HG02588 (cell line): ENCODE data around the gene TBC1D1.

Source experiments
- ATAC-seq: cut with Tn5 transposase; IDR thresholded peaks from one replicate; pipeline ENCODE4 v1.9.1; 2021; ENCODE audit warnings: mild to moderate bottlenecking, moderate library complexity; ENCODE audit not compliant: unreplicated experiment

Gene TBC1D1

DNA sequence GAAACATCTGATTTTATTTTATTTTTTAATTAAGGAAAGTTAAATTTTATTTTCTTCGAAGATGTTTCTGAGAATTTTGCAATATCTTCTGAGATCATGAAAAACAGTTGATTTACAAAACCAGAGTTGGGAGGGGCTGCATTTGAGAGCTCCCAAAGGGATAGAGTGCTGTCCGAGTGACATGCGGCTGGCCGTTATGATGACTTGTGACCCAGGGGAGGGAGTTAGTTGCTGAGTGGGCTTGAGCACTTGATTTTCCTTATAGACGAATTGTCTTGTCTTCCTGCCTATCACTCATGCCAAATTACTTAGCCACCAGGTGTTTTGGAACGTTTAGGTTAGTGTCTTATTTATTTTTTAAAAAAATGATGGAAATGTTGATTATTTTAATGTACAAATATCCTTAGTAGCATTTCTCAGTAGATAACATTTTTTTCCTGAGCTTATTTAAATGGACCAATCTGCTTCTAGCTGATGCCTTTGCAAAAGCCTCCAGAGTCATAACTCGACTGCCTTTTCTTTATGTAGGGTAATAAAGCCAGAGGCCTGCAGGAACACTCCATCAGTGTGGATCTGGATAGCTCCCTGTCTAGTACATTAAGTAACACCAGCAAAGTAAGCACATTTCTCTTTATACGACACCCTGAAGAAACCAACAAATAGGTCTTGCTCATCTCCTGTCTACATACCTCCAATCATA lies 154.6 kb downstream of the TBC1D1 start:
- ATAC-seq, result no peak

- no peak for ATAC-seq
Measured at GRCh38 chr4:38046727-38047489, 156.0 kb downstream of the TBC1D1 start.

DNA sequence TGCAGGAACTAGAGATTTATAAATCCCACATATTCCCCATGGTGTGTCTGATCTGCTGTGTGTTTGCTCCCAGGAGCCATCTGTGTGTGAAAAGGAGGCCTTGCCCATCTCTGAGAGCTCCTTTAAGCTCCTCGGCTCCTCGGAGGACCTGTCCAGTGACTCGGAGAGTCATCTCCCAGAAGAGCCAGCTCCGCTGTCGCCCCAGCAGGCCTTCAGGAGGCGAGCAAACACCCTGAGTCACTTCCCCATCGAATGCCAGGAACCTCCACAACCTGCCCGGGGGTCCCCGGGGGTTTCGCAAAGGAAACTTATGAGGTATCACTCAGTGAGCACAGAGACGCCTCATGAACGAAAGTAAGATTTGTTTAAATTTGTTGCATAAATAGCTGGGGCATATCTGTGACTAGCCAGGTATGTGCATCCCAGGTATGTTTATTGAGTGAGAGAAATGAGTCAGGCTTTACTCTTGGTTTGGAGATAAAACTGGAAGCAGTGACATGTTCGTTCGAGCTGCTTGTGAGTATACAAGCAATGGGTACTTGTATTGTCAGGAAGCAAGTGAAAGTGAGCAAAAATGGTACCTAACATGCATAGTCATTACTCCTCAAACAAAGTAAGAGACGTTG lies 158.8 kb downstream of the TBC1D1 start:
- ATAC-seq, result no peak

- no peak for ATAC-seq
Measured at GRCh38 chr4:38050560-38051350, 159.9 kb downstream of the TBC1D1 start.

GRCh38 chr4:38055566-38055965 lies 164.7 kb downstream of the TBC1D1 start:
- ATAC-seq, result no peak

DNA sequence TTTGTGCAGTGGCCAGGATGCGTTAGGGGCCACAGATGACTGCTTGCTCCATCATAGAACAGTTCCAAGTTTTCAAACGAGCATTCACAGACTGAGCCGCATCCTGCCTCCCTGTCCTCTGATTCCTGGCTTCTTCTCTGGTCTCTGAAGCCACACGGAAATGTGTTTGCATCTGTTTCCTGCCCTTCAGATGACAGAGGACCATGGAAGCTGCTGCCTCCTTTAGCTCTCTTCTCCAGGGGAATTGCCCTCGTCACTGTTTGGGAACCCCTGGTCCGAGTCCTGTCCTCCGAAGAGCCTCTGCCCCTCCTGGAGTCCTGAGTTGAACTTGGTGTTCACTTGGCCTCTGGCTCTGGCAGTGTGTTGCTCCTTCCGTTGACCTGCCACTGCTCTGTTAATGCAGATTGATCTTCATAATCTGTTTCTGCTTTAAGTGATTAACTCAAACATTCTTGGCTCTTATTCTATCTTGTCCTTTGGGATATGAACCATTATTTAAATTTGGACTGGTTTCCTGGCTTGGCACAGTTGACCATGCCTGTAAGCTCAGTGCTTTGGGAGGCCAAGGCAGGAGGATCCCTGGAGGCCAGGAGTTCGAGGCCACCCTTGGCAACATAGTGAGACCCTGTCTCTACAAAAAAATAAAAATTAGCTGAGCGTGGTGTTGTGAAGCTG lies 165.3 kb downstream of the TBC1D1 start:
- ATAC-seq, result no peak

DNA sequence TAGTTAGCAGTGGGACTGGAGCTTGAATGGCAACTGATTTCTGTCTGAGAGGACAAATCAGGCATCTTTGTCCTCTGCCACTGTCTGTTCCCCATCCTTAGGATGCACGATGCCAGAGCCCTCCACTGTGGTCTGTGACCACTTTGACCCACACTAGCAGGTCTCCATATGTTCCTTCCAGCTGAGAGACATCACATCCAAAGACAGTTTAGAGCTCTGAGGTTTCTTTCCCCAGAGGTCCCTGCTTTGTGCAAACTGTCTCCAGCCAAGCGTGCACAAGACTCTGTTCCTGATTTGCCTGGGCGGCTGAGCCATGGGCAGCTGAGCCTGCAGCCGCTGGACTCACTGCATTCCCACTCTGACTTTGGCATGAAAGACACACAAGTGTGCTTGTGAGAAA lies 167.3 kb downstream of the TBC1D1 start:
- no peak for ATAC-seq

- ATAC-seq, result no peak
Measured at GRCh38 chr4:38060829-38061431, 170.0 kb downstream of the TBC1D1 start.

DNA sequence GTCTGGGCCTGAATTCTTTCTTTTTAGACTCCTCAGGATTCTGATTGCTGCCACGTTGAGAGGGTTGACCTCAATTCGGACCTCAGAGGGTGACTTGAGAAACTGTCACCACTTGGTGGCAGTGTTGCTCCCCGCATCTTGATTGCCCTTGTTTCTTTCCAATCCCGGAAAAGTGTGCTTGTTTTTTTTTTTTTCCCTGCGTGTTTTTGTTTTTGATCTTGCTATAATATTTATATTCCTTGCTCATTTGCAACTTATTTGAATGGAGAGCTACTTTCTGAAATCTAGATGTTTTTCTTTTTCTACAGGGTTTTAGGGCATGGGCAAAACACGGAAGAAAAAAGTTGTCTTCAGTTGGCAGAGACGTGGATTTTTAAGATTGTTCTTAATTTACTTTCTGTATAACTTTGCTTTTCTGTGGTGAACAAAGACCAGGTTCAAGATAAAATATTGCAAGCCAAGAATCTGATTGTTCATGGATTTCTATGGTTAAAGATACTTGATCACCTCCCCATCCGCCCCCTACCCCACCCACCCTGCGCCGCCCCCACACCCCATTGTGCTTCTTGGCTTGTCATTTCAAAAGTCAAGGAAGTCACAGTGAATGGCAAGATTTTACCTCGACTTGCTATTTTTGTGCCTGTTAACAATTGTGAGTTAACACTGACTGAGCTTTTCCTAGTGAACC lies 171.3 kb downstream of the TBC1D1 start:
- no peak for ATAC-seq

DNA sequence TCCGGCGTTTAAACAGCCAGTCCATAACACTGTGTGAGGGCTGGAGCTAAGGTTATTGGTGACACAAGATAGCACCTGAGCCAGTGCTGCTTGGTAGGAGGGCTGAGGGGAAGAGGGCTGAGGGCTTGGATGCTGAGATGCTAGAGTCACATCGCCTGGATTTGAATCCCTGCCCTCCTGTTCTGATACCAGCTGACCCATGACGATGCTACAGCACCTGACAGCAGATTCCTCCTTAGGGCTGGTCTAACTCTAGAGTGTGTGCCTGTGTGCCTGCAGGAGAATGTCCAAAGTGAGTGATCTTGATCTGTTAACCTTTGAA lies 171.9 kb downstream of the TBC1D1 start:
- no peak for ATAC-seq

- ATAC-seq, result no peak
Measured at GRCh38 chr4:38065176-38065575, 174.3 kb downstream of the TBC1D1 start.

DNA sequence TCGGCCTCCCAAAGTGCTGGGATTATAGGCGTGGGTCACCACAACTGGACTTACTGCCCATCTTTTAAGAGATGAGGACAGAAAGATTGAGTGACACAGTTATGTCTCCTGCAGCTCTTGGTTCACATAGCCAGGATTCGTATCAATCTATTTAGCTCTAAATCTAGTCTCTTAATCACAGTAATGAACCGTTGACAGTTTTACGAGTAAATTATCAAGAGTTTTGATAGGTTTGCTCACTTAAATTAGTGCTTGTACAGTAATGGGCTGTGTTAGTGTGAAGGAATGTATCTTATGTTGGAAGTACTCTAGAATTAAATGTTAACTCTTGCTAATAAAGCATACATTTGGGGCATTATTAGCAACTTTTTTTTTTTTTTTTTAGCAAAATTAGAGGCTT lies 175.0 kb downstream of the TBC1D1 start:
- no peak for ATAC-seq

- no peak for ATAC-seq
Measured at GRCh38 chr4:38067499-38067898, 176.6 kb downstream of the TBC1D1 start.

- no peak for ATAC-seq
Measured at GRCh38 chr4:38068107-38068506, 177.2 kb downstream of the TBC1D1 start.

GRCh38 chr4:38069271-38069760 lies 178.4 kb downstream of the TBC1D1 start:
- no peak for ATAC-seq

DNA sequence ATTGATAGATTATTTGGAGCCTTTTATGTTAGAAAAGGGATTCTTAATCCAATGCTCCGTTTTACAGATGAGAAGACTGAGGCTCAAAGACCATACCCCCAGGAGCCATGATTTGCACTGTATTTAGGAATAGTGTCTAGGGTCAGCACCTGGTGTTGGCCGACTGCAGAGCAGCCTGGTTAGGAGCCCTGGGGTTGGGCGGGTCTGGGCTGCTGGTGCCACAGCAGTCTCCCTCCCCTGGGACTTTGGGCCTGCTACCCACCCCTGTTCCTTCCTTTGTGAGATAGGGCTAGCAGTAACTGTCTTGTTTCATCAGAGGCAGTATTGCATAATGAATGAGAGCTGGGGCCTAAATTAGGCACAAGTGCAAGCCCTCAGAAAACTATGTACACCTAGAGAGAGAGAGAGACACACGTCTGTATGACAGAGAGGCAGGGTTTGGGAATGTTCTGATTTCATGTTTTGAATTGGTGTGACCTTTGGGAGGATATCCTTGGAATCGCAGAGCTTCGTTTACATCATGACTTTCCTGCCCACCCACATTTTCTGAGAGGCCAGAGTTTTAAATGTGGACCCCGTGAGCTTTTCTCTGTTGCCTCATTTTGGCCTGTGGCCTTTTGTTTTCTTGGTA lies 181.0 kb downstream of the TBC1D1 start:
- no peak for ATAC-seq

DNA sequence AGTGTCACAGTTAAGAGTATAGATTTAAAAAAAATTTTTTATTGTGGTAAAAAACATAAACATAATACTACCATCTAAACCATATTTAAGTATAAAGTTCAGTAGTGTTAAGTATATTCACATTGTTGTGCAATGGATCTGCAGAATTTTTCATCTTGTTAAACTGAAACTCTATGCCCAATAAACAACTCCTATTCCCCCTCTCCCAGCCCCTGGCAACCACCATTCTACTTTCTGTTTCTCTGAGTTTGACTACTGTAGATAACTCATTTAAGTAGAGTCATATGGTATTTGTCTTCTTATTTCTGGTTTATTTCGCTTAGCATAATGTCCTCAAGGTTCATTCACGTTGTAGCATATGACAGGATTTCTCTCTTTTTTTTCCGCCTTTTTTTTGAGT lies 181.7 kb downstream of the TBC1D1 start:
- ATAC-seq, result no peak

DNA sequence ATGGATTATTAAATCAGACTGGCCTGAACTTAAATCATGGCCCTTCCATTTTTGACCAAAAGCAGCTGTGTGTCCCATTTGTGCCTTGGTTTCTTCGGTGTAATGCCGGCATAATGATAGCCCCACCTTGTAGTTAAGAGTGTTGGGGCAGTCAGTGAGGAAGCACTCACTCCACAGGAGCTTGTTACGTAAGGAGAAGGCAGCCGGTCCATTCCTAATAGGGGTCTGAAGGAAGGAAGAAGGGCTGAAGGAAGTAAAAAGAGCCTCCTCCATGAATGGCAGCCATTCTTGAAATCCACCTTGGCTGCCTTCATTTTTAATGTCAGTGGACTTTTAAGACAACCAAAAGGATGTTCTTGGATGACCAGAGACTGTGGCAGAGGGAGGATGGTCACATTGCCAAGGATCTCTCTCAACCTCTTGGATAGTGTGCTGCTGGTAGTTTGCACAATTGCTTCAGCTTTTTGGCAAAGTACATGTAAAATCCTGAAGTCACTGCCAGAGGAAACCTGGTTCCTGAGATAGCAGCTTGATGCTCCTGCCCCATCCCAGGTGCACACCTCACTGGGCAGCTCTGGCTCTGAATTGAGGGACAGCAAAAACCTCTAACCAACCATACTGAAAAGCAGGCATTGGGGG lies 182.8 kb downstream of the TBC1D1 start:
- no peak for ATAC-seq
